HepG2 (cell line): ENCODE results near the gene NMNAT1. TPM values are rescaled to one million over a fixed set of nuclear protein-coding genes. Genes with fewer than 3 reads are reported as not detected.

Source experiments
- ATAC-seq: fragments of 200-7000 bp; cut with Tn5 transposase; 3 replicates; pipeline ENCODE4 v1.9.1; 2020; ENCODE audit warnings: mild to moderate bottlenecking, moderate library complexity
- BruUV-seq: library from RNA; stranded (reverse); fragments of 400-500 nt; replicated peaks from 2 replicates; lab custom pipeline; 2021; lab: Mats Ljungman, UMichigan
- CTCF ChIA-PET: fragments of 300-600 bp; formaldehyde crosslinking; extraction: SDS; loops from one replicate; lab custom pipeline; 2021; ENCODE audit warnings: low total read pairs, inconsistent platforms, low intra/inter-chr PET ratio; lab: Yijun Ruan, JAX
- POLR2A ChIA-PET: fragments of 350-600 bp; sonication (Branson Sonifier 250); formaldehyde crosslinking; loops from one replicate; lab custom pipeline; 2020; ENCODE audit warnings: antibody characterized with exemption, inconsistent platforms; lab: Yijun Ruan, JAX
- DNase-seq: peaks from one replicate; pipeline ENCODE4 v3.0.0-alpha.2; 2015; ENCODE audit warnings: low spot score
- FAIRE-seq: peaks from 3 replicates; lab custom pipeline; 2011; peaks lifted over from hg19 to GRCh38; lab: Jason Lieb, UNC
- H2AFZ ChIP-seq: one replicate; pipeline ENCODE4 v1.6.1; 2011; ENCODE audit warnings: low read length, inconsistent platforms
- H3K27ac ChIP-seq: fragments of 300-600 bp; 3 replicates; pipeline ENCODE4 v1.8.0; 2011; ENCODE audit warnings: mixed run types, mild to moderate bottlenecking, mixed read lengths, low read length, inconsistent platforms; ENCODE audit not compliant: insufficient read depth; ENCODE audit errors: extremely low read length
- H3K27me3 ChIP-seq, 2 experiments: fragments of 200-600 bp in 1 of 2; 2 replicates in 1 of 2; 3 replicates in 1 of 2; pipeline versions ENCODE4 v1.6.0 to v1.8.0; 2011; ENCODE audit warnings: low read length in 2 of 2, mild to moderate bottlenecking in 2 of 2, moderate library complexity in 2 of 2, inconsistent platforms in 1 of 2; ENCODE audit not compliant: insufficient read depth in 2 of 2, control insufficient read depth in 1 of 2
- H3K36me3 ChIP-seq, 2 experiments: fragments of 200-600 bp in 1 of 2; replicated peaks in 1 of 2; 2 replicates in 1 of 2; 3 replicates in 1 of 2; pipeline versions ENCODE4 v1.5.1 to v1.8.0; 2011; ENCODE audit warnings: low read length in 2 of 2, inconsistent platforms in 1 of 2; ENCODE audit not compliant: insufficient read depth in 2 of 2, control insufficient read depth in 1 of 2
- H3K4me1 ChIP-seq: 2 replicates; pipeline ENCODE4 v1.5.1; 2012; ENCODE audit warnings: low read length, inconsistent platforms; ENCODE audit not compliant: insufficient read depth
- H3K4me2 ChIP-seq: 2 replicates; pipeline ENCODE4 v1.6.0; 2011; ENCODE audit warnings: low read depth, low read length, inconsistent platforms
- H3K4me3 ChIP-seq, 3 experiments: fragments of 200-600 bp in 1 of 3; sonication (generic), shearing (Covaris generic) in 1 of 3; replicated peaks in 1 of 3; 2 replicates each; pipeline ENCODE4 v1.5.1; 2011 to 2016; ENCODE audit warnings: low read length in 3 of 3, inconsistent platforms in 2 of 3, low read depth in 2 of 3, mild to moderate bottlenecking in 2 of 3, control low read depth in 1 of 3, mixed read lengths in 1 of 3; ENCODE audit not compliant: insufficient read depth in 1 of 3
- H3K79me2 ChIP-seq: one replicate; pipeline ENCODE4 v1.6.1; 2011; ENCODE audit warnings: low read length, inconsistent platforms; ENCODE audit not compliant: insufficient read depth
- H3K9ac ChIP-seq: 2 replicates; pipeline ENCODE4 v1.6.0; 2011; ENCODE audit warnings: mild to moderate bottlenecking, low read depth, low read length, inconsistent platforms; ENCODE audit not compliant: insufficient read depth
- H3K9me3 ChIP-seq: 2 replicates; pipeline ENCODE4 v1.5.1; 2012; ENCODE audit warnings: mild to moderate bottlenecking, low read length
- H4K20me1 ChIP-seq: 2 replicates; pipeline ENCODE4 v1.6.0; 2011; ENCODE audit warnings: inconsistent platforms, mild to moderate bottlenecking, low read length, moderate library complexity; ENCODE audit not compliant: insufficient read depth
- GMEB2 ChIP-seq: IDR thresholded peaks from 2 replicates; pipeline ENCODE4 v1.6.1; 2016; ENCODE audit warnings: missing biosample characterization, missing genetic modification reagents, low read depth
- HMGXB3 ChIP-seq: sonication (generic); formaldehyde crosslinking; IDR thresholded peaks from 2 replicates; pipeline ENCODE4 v1.4.0; 2020; ENCODE audit warnings: missing genetic modification reagents, borderline replicate concordance
- SIN3A ChIP-seq: IDR thresholded peaks from 2 replicates; pipeline ENCODE4 v1.6.1; 2011; ENCODE audit warnings: low read depth, mild to moderate bottlenecking, control low read depth, low read length, borderline replicate concordance
- SP140L ChIP-seq: sonication (generic); formaldehyde crosslinking; IDR thresholded peaks from 2 replicates; pipeline ENCODE4 v1.4.0; 2020; ENCODE audit warnings: missing genetic modification reagents, borderline replicate concordance
- SRSF9 ChIP-seq: fragments of 200-400 bp; formaldehyde crosslinking; IDR thresholded peaks from 2 replicates; pipeline ENCODE4 v1.6.1; 2018; ENCODE audit warnings: borderline replicate concordance, mild to moderate bottlenecking, low read depth, low read length; ENCODE audit not compliant: insufficient read depth, poor library complexity, severe bottlenecking
- TBX3 ChIP-seq: fragments of 450-650 bp; IDR thresholded peaks from 2 replicates; pipeline ENCODE4 v1.6.1; 2017; ENCODE audit warnings: antibody characterized with exemption, mild to moderate bottlenecking, inconsistent platforms, borderline replicate concordance
- ZNF280D ChIP-seq: sonication (generic); formaldehyde crosslinking; IDR thresholded peaks from 2 replicates; pipeline ENCODE4 v1.5.1; 2020; ENCODE audit warnings: mild to moderate bottlenecking, missing genetic modification reagents
- ZNF503 ChIP-seq: sonication (generic); formaldehyde crosslinking; IDR thresholded peaks from 2 replicates; pipeline ENCODE4 v1.4.0; 2020; ENCODE audit warnings: missing genetic modification reagents
- WGBS: methylation state at CpG from one replicate; pipeline ENCODE4 v1.1.6; 2017; ENCODE audit warnings: low lambda C conversion rate; 5-methylcytosine and 5-hydroxymethylcytosine counted together
- in situ Hi-C: cut with HindIII; loops from 2 replicates; pipeline ENCODE4 v1.10.0; 2017; ENCODE audit warnings: low pct_unique_long_range_greater_than_20kb; ENCODE audit not compliant: extremely low pct_ligation_motif_present
- intact Hi-C: fragments of 100-400 bp; cut with micrococcal nuclease; formaldehyde crosslinking; loops from one replicate; pipeline ENCODE4 v1.10.0; 2022; ENCODE audit not compliant: unreplicated experiment
- polyA plus RNA-seq, 8 experiments: library from polyadenylated mRNA; depleted of rRNA in 3 of 8; stranded (reverse) in 7 of 8; unstranded in 1 of 8; fragments of >200 nt; fragmentation: Illumina TruSeq in 4 of 8; extraction: Trizol in 4 of 8; gene quantifications; 2 replicates each; pipeline versions ENCODE4 v1.2.1 to v1.2.3, GENCODE V29; 2011 to 2016; ENCODE audit warnings: low read depth in 4 of 8, missing spikeins in 1 of 8, mixed read lengths in 1 of 8; ENCODE audit not compliant: insufficient read depth in 1 of 8
- total RNA-seq, 5 experiments: library from RNA; depleted of rRNA; stranded (reverse); fragments of >200 nt; fragmentation: Illumina TruSeq; extraction: Trizol; gene quantifications; 2 replicates each; pipeline ENCODE4 v1.2.3, GENCODE V29; 2016; ENCODE audit warnings: low read depth in 1 of 5

The NMNAT1 gene
- total and polyA plus RNA-seq, 2 of the 13 experiments (the other 11 are each of a cell fraction or from before 2014, with no cell fraction given), result 5.6 to 12.2 TPM

- DNase-seq (no peak), ATAC-seq (no peak), FAIRE-seq (no peak)
- H3K4me1 ChIP-seq, result peaks cover 90% of the 10 kb centered on the region
- H3K4me2 ChIP-seq, result no peak overlapping the region
- no peak overlapping the region for H3K27ac ChIP-seq
- H3K27me3 ChIP-seq, result no peaks in the 10 kb centered on the region; a peak in 1 of 5 replicates
- H3K9ac ChIP-seq, result no peak overlapping the region
- no peak overlapping the region for H3K4me3 ChIP-seq
- no peak overlapping the region for H2AFZ ChIP-seq
- H3K9me3 ChIP-seq, result no peaks in the 10 kb centered on the region
- in situ Hi-C loops, result no loop called here
- H3K36me3 ChIP-seq, result no peaks in the 10 kb centered on the region; a peak in 1 of 5 replicates
- BruUV-seq, result no TSS peak
- intact Hi-C loops, result loop anchor here (5.0 kb wide), 1 partner anchor 38 kb away; the partner anchor contains the start of genes LZIC and NMNAT1
- CTCF ChIA-PET, result no interaction called here
- POLR2A ChIA-PET, result interaction anchor here (1.9 kb wide), 1 partner anchor 10 kb away, joined by 6 read pairs; no protein-coding TSS in a partner anchor
- 96% methylated on average over 9 of the region's 9 CpGs for WGBS
- peaks cover 4% of the 10 kb centered on the region; the same call in 1 of the 2 replicates for H4K20me1 ChIP-seq
- peaks cover 64% of the 10 kb centered on the region for H3K79me2 ChIP-seq
- TF ChIP-seq HMGXB3 (CRISPR knock-in tag) (no peak), SRSF9 (no peak), ZNF280D (CRISPR knock-in tag) (no peak), GMEB2 (CRISPR knock-in tag) (no peak), SIN3A (no peak), TBX3 (no peak), SP140L (CRISPR knock-in tag) (no peak), ZNF503 (CRISPR knock-in tag) (no peak)
These were observed 39.3 kb upstream of the NMNAT1 start for GRCh38 chr1:9903801-9904527.
